H1 (cell line): ENCODE results near the gene THAP4.

Experiments used
- EZH2 ChIP-seq: fragments of 200-600 bp; sonication (generic); IDR thresholded peaks from 2 replicates; pipeline ENCODE4 v1.7.1; 2012; ENCODE audit warnings: low read depth, mild to moderate bottlenecking, moderate library complexity, low read length, inconsistent platforms; ENCODE audit not compliant: severe bottlenecking
- GABPA ChIP-seq: IDR thresholded peaks from 2 replicates; pipeline ENCODE4 v1.6.1; 2011; ENCODE audit warnings: mild to moderate bottlenecking, low read length, moderate library complexity, borderline replicate concordance; ENCODE audit not compliant: insufficient read depth
- KDM1A ChIP-seq: fragments of 200-600, 300-600 bp; sonication (generic); IDR thresholded peaks from 2 replicates; pipeline ENCODE4 v1.7.1; 2016; ENCODE audit warnings: mild to moderate bottlenecking, low read length, borderline replicate concordance
- KDM5A ChIP-seq: fragments of 200-600 bp; IDR thresholded peaks from 2 replicates; pipeline ENCODE4 v1.7.1; 2012; ENCODE audit warnings: mild to moderate bottlenecking, low read length, inconsistent platforms, mixed read lengths
- PHF8 ChIP-seq: fragments of 200-600 bp; sonication (generic); conservative IDR thresholded peaks from 2 replicates; pipeline ENCODE4 v1.7.1; 2012; ENCODE audit warnings: low read depth, mild to moderate bottlenecking, inconsistent platforms, low read length, moderate library complexity
- POLR2A ChIP-seq, 2 experiments: IDR thresholded peaks; 1 replicate in 1 of 2; 2 replicates in 1 of 2; pipeline ENCODE4 v1.6.1; 2011; ENCODE audit warnings: low read depth in 2 of 2, low read length in 2 of 2, mild to moderate bottlenecking in 2 of 2; ENCODE audit errors: control extremely low read depth in 1 of 2
- POLR2AphosphoS5 ChIP-seq: IDR thresholded peaks from 2 replicates; pipeline ENCODE4 v1.6.1; 2011; ENCODE audit warnings: low read depth, low read length
- RNF2 ChIP-seq: fragments of 200-900, 300-1000 bp; sonication (generic); IDR thresholded peaks from 2 replicates; pipeline ENCODE4 v1.7.1; 2016; ENCODE audit warnings: borderline replicate concordance, low read depth, mild to moderate bottlenecking, antibody characterized with exemption, low read length; ENCODE audit not compliant: poor library complexity, severe bottlenecking; ENCODE audit errors: missing control alignments
- SP1 ChIP-seq: IDR thresholded peaks from 2 replicates; pipeline ENCODE4 v1.6.1; 2011; ENCODE audit warnings: low read depth, low read length
- TEAD4 ChIP-seq: IDR thresholded peaks from 2 replicates; pipeline ENCODE4 v1.6.1; 2012; ENCODE audit warnings: low read depth, low read length, inconsistent platforms, mixed read lengths
- YY1 ChIP-seq: IDR thresholded peaks from 2 replicates; pipeline ENCODE4 v1.6.1; 2011; ENCODE audit warnings: low read depth, mild to moderate bottlenecking, low read length
- TF ChIP-seq, protein P1 (sequence below), 3 experiments: IDR thresholded peaks; 1 replicate in 2 of 3; 2 replicates in 1 of 3; pipeline versions ENCODE4 v1.5.1 to v1.6.1; 2011; ENCODE audit warnings: low read length in 3 of 3, mild to moderate bottlenecking in 3 of 3, inconsistent platforms in 2 of 3, low read depth in 1 of 3, moderate library complexity in 1 of 3; ENCODE audit not compliant: insufficient read depth in 1 of 3; ENCODE audit errors: control extremely low read depth in 1 of 3

DNA sequence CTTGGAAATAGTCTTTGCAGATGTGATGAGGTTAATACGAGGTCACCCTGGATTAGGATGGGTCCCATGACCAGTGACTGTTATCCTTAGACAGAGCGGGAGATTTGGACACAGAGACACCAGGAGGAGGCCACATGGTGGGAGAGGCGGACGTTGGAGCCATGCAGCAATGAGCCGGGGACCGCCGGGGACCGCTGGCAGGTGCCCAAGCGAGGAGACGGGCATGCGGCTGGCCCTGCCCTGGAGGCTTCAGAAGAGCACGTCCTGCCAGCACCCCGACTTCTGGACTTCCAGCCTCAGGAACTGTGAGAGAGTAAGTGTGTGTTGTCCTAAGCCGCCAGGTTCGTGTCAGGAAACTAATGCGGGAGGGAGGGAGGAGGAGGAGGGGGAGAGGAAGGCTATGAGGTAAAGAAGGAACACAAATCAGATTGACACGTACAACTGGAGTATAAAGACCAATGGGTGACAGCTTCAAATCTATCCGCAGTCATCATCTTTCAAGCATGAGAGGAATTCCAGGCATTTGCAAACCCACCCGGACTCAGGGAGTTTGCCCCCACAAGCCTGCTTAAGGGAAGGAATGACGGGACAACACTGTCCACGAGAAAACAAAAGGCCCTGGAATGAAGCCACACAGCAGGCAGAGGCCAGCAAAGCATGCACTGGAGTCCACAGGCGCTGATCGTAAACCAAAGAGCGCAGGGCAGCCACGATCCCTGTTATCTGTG lies 90.0 kb downstream of the THAP4 start:
- TF ChIP-seq, protein P1, sequence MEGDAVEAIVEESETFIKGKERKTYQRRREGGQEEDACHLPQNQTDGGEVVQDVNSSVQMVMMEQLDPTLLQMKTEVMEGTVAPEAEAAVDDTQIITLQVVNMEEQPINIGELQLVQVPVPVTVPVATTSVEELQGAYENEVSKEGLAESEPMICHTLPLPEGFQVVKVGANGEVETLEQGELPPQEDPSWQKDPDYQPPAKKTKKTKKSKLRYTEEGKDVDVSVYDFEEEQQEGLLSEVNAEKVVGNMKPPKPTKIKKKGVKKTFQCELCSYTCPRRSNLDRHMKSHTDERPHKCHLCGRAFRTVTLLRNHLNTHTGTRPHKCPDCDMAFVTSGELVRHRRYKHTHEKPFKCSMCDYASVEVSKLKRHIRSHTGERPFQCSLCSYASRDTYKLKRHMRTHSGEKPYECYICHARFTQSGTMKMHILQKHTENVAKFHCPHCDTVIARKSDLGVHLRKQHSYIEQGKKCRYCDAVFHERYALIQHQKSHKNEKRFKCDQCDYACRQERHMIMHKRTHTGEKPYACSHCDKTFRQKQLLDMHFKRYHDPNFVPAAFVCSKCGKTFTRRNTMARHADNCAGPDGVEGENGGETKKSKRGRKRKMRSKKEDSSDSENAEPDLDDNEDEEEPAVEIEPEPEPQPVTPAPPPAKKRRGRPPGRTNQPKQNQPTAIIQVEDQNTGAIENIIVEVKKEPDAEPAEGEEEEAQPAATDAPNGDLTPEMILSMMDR (IDR thresholded peaks at IDR 0.05; ENCODE audit: control extremely low read depth in 1 of 3, insufficient read depth in 1 of 3, low read depth in 1 of 3, low read length in 3 of 3): no peak
- TF ChIP-seq EZH2: no peak
- TF ChIP-seq YY1: no peak
- no peak for TF ChIP-seq SP1
- no peak for TF ChIP-seq KDM1A
- no peak for TF ChIP-seq POLR2A (IDR thresholded peaks at IDR 0.05; ENCODE audit: control extremely low read depth in 1 of 2, low read depth in 2 of 2, low read length in 2 of 2)
- no peak for TF ChIP-seq POLR2AphosphoS5
- no peak for TF ChIP-seq PHF8
- TF ChIP-seq KDM5A: no peak
- peak; percentile 75 for TF ChIP-seq TEAD4
- TF ChIP-seq GABPA: no peak
- no peak for TF ChIP-seq RNF2
